ENCODE data around the gene RXRA.

DNA sequence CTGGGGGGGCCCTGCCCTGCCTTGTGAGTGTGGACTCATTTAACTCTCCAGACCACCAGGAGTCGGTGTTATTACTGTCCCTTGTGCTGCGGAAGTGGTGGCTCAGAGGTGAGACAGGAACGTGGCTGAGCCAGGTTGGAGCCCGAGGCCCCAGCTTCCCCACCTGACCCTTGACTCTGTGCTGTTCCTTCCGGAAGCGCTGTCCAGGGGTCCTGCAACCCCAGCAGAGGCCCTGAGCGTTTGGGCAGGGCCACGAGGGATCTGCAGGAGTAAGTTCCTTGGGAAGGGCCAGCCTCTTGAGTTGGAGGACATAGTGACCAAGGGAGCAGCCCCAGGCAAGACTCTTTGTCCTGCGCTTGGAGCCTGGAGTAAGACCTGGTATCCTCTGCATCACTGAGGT, 99.6 kb downstream of the RXRA start:
- TF ChIP-seq, protein P1, sequence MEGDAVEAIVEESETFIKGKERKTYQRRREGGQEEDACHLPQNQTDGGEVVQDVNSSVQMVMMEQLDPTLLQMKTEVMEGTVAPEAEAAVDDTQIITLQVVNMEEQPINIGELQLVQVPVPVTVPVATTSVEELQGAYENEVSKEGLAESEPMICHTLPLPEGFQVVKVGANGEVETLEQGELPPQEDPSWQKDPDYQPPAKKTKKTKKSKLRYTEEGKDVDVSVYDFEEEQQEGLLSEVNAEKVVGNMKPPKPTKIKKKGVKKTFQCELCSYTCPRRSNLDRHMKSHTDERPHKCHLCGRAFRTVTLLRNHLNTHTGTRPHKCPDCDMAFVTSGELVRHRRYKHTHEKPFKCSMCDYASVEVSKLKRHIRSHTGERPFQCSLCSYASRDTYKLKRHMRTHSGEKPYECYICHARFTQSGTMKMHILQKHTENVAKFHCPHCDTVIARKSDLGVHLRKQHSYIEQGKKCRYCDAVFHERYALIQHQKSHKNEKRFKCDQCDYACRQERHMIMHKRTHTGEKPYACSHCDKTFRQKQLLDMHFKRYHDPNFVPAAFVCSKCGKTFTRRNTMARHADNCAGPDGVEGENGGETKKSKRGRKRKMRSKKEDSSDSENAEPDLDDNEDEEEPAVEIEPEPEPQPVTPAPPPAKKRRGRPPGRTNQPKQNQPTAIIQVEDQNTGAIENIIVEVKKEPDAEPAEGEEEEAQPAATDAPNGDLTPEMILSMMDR (IDR thresholded peaks at IDR 0.05), result no peak
- TF ChIP-seq POLR2A (IDR thresholded peaks at IDR 0.05) (no peak), POLR2AphosphoS5 (IDR thresholded peaks at IDR 0.05) (no peak)

Data from transverse colon (tissue), 4 donors.